ENCODE results near the gene DGKI. TPM values are rescaled to one million over a fixed set of nuclear protein-coding genes. Genes with fewer than 3 reads are reported as not detected.
A peak's percentile ranks its signal among the peaks of the same experiment; 100 is the strongest.

Gene DGKI
- polyA plus RNA-seq, 4 donors: 0.38 to 1.8 (median 1.7) TPM

GRCh38 chr7:137661634-137662033 is 185.1 kb downstream of the DGKI start:
- DNase-seq (ENCODE audit: low read depth in 4 of 4, low spot score in 3 of 4): no peak

- DNase-seq (ENCODE audit: low read depth in 4 of 4, low spot score in 3 of 4): no peak
Observed at GRCh38 chr7:137658190-137658900, 188.4 kb downstream of the DGKI start.

- no peak for DNase-seq (ENCODE audit: low read depth in 4 of 4, low spot score in 3 of 4)
Observed at GRCh38 chr7:137657476-137658189, 189.1 kb downstream of the DGKI start.

- no peak for DNase-seq (ENCODE audit: low read depth in 4 of 4, low spot score in 3 of 4)
Observed at GRCh38 chr7:137656850-137657232, 189.9 kb downstream of the DGKI start.

- peak; percentile 19 to 58 (median 43) for DNase-seq (ENCODE audit: low read depth in 4 of 4, low spot score in 3 of 4)
Observed at GRCh38 chr7:137656227-137656849, 190.4 kb downstream of the DGKI start.

DNA sequence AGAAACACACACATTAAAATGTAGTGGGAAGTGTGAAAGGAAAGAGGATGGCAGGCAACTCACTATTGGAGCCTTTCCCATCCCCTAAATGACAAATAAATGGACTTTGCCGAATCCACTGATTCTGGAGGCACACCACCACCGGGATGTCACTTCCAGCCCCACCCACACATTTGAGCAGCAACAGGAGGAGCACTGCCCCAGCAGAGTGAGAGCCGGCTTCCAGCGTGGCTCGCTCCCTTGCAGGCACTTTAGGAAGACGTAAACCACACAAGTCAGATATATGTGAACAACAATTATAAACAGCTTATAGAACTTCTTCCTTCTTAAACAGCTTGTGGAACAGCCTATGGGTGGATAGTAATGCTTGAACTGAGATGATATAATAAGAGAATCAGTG is 191.0 kb downstream of the DGKI start:
- no peak for DNase-seq (ENCODE audit: low read depth in 4 of 4, low spot score in 3 of 4)

- DNase-seq (ENCODE audit: low read depth in 4 of 4, low spot score in 3 of 4): no peak
Observed at GRCh38 chr7:137652721-137653120, 194.1 kb downstream of the DGKI start.

DNA sequence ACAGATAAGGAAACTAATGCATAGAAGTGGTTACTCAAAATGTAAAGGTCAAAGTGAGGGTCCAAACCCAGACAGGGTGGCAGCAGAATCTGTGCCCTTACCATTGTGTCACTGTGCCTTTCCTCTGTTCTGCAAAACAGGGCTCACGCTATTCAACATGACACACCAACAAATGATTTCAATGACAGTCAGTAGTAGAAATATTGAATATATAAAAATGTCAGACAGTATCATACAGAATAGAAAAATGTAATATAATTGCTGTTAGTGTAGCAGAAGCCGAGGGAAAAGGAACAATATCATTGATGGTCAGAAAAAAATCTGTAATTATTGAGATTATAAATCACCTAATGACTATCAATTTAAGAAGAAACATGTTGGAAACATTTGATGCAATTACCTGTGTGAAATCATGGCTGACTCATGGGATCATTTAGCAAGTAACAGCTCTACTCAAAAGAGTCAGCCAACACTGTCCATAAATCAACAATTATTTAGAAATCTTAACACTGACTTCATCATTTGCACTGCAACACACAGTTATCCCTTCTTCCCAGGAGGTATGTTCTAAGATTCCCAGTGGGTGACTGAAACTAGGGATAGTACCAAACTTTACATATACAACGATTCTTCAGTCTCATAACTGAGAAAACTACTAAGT is 198.7 kb downstream of the DGKI start:
- DNase-seq (ENCODE audit: low read depth in 4 of 4, low spot score in 3 of 4): no peak

DNA sequence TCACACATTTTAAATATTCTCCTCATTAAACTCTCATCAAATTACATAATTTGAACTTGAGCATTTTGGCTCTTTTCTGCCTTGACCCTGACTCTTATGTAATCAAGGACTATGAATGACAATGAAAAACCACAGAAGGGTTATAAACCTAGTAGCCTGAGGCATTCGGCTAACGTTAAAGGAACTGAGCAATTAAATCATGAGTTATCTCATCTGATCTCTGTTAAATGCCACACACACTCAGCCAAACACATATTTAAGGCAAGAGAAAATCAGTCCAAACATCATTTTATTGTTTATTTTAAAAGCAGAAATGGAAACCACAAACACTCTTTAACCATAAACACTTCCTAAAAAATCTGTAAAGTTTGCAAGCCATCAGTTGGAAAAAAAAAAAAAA is 204.3 kb downstream of the DGKI start:
- DNase-seq (ENCODE audit: low read depth in 4 of 4, low spot score in 3 of 4): no peak

- DNase-seq (ENCODE audit: low read depth in 4 of 4, low spot score in 3 of 4): no peak
Observed at GRCh38 chr7:137642031-137642430, 204.7 kb downstream of the DGKI start.

GRCh38 chr7:137636376-137636775 is 210.4 kb downstream of the DGKI start:
- DNase-seq (ENCODE audit: low read depth in 4 of 4, low spot score in 3 of 4): no peak

DNA sequence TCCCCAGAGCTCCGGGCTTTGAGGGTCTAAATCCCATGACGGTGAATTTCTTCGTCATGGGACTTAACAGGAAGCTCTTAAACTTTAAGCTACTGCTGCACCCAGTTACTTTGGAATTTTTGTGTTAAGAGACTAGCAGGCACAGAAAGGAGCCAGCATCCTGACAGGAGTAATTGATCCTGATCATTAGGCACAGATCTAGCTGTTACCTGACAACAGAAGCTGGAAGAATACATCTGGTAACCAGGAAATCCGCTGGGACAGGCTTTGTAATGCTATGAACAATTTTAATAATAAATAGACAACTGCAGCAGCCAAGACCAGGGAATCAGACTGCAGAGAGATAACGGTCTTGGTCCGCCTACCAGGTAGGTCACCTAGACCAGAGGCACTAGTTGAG is 210.9 kb downstream of the DGKI start:
- no peak for DNase-seq (ENCODE audit: low read depth in 4 of 4, low spot score in 3 of 4)

DNA sequence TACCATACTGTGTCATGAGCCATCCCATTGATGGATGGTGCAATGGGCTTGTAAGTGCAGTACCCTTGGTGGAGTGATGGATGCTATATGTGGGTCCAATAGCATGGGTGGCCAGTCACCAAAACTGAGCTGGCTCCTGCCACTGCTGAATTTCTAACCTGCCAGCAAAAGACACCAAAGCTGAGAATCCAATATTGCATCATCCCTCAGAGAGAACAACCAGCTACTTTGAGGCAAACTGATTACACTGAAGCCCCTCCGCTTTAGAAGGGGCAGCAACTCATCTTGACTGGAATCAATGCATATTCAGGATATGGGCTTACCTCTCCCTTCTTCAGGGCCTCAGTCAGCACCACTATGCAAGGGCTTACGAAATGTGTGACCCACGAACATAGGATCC is 211.6 kb downstream of the DGKI start:
- DNase-seq (ENCODE audit: low read depth in 4 of 4, low spot score in 3 of 4): no peak

- no peak for DNase-seq (ENCODE audit: low read depth in 4 of 4, low spot score in 3 of 4)
Observed at GRCh38 chr7:137634356-137634755, 212.4 kb downstream of the DGKI start.

GRCh38 chr7:137633133-137633532 is 213.6 kb downstream of the DGKI start:
- no peak for DNase-seq (ENCODE audit: low read depth in 4 of 4, low spot score in 3 of 4)

- DNase-seq (ENCODE audit: low read depth in 4 of 4, low spot score in 3 of 4): no peak
Observed at GRCh38 chr7:137628216-137628615, 218.6 kb downstream of the DGKI start.

- peak; percentile 27 to 45 (median 39) for DNase-seq (ENCODE audit: low read depth in 4 of 4, low spot score in 3 of 4)
Observed at GRCh38 chr7:137626469-137627067, 220.2 kb downstream of the DGKI start.

GRCh38 chr7:137625197-137625596 is 221.6 kb downstream of the DGKI start:
- DNase-seq (ENCODE audit: low read depth in 4 of 4, low spot score in 3 of 4): no peak

- DNase-seq (ENCODE audit: low read depth in 4 of 4, low spot score in 3 of 4): no peak
Observed at GRCh38 chr7:137619181-137619580, 227.6 kb downstream of the DGKI start.

DNA sequence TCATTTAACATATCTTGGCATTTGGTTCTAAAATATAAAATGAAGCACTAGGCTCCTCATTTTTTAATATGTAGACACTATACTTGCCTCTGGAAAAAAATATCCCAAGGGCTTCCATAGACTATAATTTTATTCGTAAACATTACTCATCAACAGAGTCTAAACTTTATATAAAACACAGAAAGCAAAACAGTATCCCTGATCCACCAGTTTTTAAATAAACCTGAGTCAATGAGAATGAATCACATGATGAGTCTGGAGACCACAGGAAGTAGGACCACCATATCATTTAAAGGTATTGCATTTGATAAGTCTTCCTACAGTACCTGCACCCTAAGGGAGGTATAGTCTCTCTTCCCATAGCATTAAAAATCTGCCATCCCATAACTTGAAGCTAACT is 228.0 kb downstream of the DGKI start:
- DNase-seq (ENCODE audit: low read depth in 4 of 4, low spot score in 3 of 4): no peak

- DNase-seq (ENCODE audit: low read depth in 4 of 4, low spot score in 3 of 4): no peak
Observed at GRCh38 chr7:137613006-137613525, 233.7 kb downstream of the DGKI start.
